HK-2 (cell line): ENCODE data around the gene UBE2I.
A peak's percentile ranks its signal among the peaks of the same experiment; 100 is the strongest.

ENCODE experiments used
- DNase-seq: peaks from one replicate; pipeline ENCODE4 v3.0.0-alpha.2; 2018; ENCODE audit not compliant: unreplicated experiment

The UBE2I gene

GRCh38 chr16:1342526-1343427, 33.3 kb downstream of the UBE2I start:
- peak; percentile 96 for DNase-seq

DNA sequence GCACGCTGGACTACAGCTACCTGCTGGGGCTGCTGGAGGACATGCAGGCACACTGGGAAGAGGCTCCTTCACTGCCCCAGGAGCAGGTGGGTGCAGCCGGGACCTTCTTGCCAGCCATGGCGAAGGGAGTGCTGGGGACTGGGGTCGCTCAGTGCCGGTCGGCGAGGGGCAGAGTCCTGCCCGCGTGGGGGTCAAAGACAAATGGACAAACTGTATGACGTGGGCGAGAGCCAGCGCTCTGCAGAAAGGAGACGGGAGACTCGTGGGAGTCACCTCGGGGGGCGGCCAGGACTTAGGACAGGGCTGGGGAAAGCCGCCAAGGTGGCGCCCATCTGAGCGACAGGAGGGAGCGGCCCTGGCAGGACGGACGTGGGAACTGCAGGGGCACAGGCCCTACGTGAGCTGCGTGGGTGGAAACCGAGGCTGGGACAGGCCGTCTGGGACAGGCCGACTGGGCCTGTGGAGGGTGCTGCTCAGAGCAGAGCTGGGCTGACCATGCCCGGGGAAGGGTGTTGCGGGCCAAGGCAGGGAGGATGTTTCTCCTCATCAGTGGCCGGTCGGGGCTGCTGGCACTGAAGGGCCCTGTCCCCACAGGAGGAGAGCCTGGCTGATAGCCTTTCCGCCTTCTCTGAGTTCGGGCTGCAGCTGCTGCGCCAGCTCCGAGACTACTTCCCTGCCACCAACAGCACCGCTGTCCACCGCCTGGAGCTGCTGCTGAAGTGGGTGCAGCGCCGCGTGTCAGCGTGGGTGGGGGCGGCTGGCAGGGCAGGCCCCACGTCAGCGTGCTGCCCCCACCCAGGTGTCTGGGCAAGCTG, 34.2 kb downstream of the UBE2I start:
- no peak for DNase-seq

GRCh38 chr16:1344499-1344898, 35.1 kb downstream of the UBE2I start:
- DNase-seq, result no peak

DNA sequence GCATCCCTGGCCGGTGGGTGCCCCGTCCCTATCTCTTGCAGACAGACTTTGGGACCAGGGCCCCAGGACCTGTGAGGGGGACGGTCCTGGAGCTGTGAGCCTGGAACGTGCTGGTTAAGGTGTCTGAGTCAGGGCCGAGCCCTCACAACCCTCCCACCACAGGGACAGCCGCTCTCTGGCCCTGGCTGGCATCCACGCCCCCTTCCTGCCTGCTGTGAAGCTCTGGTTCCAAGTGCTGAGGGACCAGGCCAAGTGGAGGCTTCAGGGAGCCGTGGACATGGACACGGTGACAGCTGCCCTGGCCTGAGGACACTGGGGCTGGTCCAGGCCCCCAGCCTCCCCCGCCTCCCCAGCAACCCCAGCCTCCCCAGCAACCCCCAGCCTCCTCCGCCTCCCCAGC, 35.7 kb downstream of the UBE2I start:
- no peak for DNase-seq

GRCh38 chr16:1345651-1346421, 36.4 kb downstream of the UBE2I start:
- no peak for DNase-seq

GRCh38 chr16:1346422-1347285, 37.2 kb downstream of the UBE2I start:
- DNase-seq, result no peak

GRCh38 chr16:1347286-1347855, 37.9 kb downstream of the UBE2I start:
- DNase-seq, result no peak

DNA sequence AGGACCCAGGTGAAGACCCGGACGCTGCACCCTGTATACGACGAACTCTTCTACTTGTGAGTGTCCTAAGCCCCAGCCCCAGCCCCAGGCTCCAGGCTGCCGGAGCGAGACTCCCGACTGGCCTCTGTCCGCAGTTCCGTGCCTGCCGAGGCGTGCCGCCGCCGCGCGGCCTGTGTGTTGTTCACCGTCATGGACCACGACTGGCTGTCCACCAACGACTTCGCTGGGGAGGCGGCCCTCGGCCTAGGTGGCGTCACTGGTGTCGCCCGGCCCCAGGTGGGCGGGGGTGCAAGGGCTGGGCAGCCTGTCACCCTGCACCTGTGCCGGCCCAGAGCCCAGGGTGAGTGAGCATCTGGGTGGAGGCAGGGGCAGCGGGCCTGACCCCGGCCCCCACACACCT, 38.5 kb downstream of the UBE2I start:
- DNase-seq, result no peak

- no peak for DNase-seq
These were observed 39.0 kb downstream of the UBE2I start for GRCh38 chr16:1348441-1348840.

DNA sequence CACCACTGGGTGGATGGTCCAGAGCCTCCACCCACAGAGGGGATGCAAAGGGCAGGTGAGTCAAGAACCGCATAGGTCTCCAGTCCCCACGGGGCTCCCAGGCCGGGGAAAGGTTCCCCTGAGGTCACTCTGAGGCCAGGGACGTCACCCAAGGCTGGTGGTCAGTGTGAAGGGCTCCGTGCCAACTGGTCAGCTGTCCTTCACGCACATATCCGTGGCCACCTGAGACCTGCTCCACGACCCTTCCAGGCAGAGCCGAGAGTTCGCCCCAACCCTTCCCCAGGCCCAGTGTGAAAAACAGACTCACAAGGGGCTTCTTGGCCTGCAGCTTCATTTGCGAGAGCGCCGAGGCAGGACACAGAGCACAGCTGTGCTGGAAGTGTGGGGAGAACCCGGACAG, 39.5 kb downstream of the UBE2I start:
- no peak for DNase-seq

DNA sequence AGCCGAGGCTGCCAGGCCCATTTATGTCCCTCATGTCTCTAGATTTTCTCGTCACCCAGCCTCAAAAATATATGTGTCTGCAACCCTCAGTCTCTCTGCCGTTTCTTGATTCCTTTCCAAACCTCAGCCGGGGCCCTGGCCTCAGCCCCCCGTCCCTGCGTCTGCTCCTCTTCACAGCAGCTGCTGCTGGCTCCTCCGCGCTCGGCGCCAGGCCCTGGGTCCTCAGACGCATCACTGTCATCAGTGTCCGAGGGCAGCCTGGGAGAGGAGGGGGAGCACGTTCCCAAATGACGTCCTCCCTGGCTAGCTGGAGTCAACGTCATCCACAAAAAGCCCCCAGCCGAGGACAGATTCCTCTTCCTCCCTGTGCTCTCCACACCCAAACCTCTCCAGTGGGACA, 39.9 kb downstream of the UBE2I start:
- DNase-seq, result no peak

DNA sequence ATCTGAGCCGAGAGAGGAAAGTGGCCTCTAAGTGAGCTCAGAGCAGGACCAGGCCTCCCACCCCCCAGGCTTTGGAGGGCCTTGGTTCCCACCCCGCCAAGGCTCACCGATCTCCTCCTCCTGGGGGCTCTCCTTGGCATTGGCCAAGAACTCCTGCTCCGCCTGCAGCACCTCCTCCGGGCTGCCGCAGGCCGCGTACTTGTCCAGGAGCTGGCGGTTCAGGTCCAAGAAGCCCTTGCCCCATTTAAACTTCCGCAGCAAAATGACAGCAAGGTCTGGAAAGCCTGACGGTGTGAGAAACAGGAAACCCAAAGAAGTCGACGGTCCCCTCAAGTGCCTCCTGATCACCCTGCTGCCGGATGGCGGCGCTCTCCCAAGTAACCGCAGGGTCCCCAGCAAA, 40.5 kb downstream of the UBE2I start:
- DNase-seq, result no peak

- DNase-seq, result no peak
These were observed 41.3 kb downstream of the UBE2I start for GRCh38 chr16:1350691-1351090.

DNA sequence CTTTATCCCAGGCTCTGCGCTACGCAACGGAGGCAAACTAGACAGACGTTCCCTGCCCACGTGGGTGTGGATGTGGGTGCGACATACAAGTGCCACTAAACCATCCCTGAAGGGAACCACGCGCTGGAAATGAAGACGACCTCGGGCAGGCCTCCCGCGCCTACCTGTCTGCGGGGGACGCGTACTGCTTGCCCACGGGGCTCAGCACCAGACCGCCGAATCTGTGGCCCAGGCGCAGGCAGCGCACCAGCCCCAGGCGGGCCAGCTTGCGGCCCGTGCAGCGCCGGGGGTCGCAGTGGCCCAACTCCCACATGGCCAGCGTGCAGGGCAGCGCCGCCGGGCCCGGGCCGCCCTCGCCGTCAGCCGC, 41.8 kb downstream of the UBE2I start:
- DNase-seq, result no peak

DNA sequence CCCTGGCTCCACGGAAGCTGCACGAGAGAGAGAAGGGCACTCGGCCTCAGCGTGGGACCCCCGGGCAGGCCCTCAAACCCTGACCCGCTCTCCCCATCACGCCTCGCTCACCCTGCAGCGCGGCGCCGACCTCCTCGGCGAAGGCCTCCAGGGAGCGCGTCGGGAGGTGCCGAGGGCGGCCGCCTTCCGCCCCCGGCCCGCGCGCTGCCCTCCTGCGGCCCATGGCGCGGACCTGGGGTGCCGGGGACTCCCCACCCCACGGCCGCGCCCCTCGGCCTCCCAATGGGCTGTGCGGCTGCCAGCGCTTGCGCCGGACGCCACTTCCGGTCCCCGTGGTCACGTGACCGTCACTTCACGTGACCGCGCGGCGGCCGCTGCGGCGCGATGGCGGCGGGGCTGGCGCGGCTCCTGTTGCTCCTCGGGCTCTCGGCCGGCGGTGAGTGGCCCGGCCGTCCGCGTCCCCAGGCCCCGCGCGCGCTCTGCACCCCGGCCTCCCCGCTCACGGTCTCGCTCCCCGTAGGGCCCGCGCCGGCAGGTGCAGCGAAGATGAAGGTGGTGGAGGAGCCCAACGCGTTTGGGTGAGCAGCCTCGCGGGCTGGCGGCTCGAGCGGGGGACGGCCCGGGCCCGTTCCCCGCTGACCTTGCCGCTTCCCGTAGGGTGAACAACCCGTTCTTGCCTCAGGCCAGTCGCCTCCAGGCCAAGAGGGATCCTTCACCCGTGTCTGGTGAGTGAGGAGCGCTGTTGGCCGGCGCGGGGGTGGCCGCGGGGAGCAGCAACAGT, 42.3 kb downstream of the UBE2I start, which contains the start of the genes GNPTG and TSR3:
TSS of gene GNPTG (plus strand) at position 350 of the 781 bp plus-strand sequence. CDS start at position 385, 35 bp downstream.
TSS of gene TSR3 (minus strand) at position 297 of the 781 bp plus-strand sequence. CDS start at position 223, 74 bp downstream.
- DNase-seq, result peak; percentile 71

DNA sequence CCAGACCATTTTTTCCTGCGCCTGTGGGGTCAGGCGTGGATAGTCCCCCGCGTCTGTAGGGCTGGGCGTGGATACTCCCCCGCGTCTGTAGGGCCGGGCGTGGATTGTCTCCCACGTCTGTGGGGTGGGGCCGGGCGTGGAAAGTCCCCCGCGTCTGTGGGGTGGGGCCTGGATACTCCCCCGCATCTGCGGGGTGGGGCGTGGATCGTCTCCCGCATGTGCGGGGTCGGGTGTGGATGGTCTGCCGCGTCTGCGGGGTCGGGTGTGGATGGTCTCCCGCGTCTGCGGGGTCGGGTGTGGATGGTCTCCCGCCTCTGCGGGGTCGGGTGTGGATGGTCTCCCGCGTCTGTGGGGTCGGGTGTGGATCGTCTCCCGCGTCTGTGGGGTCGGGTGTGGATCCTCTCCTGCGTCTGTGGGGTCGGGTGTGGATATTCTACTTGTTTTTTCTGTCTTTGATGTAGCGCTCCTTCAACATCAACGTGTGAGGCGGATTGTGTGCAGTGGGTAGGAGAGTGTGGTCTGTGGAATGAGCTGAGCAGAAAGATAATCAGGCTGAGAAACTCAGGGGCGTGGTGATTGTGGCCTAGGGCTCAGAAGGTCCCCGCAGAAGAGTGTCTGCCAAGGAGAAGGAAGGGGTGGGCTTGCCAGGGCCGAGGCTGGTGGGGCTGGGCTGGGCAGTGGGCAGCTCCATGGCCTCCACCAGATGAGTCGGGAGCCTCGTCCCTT, 45.5 kb downstream of the UBE2I start:
- no peak for DNase-seq

DNA sequence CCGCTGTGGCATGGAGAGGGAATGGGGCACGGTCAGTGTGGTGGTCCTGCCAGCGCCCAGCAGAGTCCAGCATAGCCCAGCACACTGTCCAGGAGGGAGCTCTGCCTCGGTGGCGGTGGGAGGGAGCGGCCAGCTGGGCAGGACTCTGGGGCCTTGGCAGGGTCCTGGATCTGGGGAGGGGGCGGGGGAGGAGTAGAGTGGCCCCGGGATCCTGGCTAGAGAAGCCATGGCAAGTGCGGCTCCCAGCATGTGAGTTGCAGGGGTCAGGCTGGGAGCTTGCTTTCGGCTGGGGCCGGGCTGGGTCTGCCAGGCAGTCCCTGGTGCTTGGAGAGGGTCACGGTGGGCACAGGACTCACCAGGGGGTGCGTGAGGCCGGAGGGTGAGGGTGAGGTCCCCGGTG, 46.2 kb downstream of the UBE2I start:
- no peak for DNase-seq

- DNase-seq, result no peak
These were observed 46.8 kb downstream of the UBE2I start for GRCh38 chr16:1356061-1356900.
